ENCODE data around the gene INCA1.

INCA1 gene

DNA sequence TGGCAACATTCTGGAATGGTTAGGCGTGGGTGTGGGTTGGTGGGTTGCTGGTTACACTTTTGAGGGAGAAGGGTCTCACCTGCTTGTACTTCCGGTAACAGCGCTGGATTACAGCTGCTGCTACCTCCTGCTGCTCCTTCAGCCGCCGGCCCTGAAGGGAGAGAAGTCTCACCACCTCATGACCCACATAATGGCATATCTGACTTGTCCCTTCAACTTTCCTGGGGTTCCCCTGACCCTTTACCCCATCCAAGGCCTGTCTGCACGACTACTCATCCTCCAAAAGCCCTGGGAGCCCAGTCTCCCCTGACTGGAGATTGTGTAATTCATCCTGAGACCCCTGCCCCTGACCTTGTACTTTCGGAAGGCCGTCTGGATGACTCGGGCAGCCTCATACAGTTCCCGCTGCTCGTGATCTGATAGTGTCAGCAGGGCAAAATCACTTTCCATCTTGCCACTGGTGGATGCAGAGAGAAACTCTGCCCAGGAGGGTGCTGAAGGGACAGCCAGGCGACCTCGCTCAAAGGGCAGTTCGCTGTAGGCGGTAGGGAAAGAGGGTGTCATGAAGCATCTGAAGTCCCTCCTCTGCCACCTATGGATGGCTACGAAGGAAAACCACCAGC lies 27.7 kb downstream of the INCA1 start:
- DNase-seq = no peak

DNA sequence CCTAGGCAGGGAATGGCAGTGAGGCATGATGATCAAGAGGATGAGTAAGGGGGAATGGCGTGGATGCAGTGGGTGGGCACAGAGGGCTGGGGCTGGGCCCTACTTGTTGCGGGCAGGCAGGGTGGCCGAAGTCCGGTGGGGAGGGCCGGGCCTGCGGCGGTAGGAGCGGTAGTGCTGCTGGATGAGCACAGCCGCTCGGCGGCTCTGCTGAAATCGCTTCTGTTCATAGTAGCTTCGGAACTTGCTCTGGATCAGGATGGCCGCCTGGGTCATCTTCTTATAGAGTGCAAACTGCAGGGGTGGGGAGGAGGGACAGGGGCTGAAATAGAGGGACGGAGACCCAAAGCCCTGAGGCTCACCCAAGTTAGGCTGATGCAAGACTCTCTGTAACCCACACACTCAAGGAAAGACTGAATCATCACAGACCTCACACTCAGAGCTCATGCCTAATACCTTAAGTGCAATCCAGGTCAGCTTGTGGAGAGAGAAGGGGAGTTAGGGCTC lies 28.2 kb downstream of the INCA1 start:
- no peak for DNase-seq

DNA sequence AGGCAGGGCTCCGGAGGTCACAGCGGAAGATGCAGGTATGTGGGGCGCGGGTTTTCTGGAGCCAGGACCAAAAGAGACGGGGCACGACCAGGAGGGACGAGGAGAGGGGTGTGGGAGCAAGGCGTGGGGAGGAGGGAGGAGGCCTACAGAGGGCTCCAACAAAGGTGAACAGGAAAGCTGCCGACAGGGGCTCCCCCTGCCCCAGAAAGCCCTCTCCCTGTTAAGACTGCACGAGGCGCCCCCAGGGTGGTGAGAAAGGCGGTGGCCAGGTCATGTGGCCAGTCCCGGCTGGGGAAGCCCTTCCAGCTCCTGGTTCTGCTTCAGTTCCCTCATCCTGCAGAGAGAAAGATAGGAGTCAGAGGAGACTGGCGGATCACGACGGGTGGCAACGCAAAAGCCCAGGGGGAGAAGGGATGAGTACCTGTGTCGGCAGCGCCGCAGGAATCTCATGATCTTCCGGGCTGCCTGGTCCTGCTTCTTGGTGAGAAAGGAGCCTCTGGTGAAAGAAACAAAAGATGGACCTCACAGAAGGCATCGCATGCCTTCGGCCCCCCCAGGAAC lies 28.8 kb downstream of the INCA1 start:
- no peak for DNase-seq

DNA sequence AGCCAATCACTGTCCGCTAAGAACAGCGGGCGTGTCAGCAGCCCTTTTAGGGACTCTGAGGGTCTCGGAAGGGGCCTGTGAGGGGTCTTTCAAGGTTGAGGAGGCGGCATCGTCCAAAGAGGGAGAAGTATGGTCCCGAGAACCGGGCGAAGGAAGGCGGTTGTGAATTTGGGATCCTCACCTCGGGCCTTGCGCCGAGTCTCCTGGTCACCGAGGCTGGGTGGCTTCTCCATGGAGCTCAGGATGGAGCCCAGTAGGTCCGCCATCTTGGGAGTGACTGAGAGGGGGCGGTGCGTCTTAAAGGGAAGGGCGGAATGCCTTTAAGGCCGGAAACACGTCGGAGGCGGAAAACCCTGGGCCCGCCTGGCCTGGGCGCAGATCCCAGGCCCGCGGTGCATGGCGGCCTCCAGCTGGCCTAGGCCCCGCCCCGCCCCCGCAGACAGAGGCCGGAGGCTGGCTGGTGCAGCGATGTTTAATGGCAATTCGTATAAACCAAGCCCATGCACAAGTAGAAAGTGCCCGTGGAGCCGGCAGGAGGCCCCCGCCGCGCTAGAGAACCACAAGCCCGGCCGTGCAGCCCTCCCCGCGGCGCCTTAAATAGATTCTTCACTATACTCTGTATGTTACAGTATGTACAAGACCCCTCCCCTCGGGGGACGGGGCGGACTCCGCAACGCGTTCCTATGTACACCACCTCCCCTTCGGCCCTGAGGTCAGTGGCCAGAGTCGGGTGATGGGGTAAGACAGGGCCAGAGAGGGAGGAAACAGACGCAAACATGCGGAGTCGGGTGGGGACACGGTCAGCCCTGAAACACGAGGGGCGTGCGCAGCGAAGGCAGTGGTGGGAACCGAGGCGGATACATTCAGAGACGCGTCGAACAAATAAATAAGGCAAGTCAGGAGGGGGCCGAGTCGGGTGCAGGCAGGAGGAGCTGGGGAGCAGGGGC lies 29.5 kb downstream of the INCA1 start, which contains the start of gene SPAG7:
SPAG7 (minus strand) TSS at position 279 of the 947 bp plus-strand sequence; CDS start at position 266, 13 bp downstream.
- DNase-seq = peak; percentile 94 to 96

DNA sequence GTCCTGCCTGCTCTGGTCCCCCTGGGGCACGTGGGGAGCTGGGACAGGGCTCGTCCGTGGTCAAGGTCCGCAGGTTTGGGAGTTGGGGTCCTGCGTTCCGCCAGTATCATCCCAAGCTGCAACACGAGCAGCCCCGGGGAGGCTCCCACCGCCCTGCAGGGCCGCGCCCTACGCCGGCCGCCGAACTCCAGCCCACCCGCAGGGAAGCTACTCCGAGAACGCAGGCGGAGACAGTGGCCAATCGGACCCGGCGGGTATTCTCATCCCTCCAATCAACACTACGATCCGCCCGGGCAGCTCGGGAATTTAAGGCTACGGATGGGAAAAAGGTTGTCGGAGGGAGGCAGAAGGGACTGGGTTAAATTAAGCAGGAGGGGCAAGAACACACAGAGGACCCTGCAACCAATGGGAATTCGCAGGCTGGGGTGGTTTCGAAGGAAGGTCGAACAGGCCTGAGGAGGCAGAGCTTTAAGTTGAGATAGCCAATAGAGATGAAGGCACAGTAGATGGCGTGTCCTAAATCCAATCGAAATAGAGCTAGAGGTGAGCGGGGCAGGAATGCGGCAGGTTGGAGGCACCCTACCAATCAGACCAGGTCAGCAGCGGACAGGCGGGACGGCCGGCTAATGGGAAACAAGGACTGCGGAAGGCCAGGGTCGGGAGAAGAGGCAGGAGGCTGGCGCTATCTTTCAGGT lies 30.3 kb downstream of the INCA1 start:
- DNase-seq = peak; percentile 99

DNA sequence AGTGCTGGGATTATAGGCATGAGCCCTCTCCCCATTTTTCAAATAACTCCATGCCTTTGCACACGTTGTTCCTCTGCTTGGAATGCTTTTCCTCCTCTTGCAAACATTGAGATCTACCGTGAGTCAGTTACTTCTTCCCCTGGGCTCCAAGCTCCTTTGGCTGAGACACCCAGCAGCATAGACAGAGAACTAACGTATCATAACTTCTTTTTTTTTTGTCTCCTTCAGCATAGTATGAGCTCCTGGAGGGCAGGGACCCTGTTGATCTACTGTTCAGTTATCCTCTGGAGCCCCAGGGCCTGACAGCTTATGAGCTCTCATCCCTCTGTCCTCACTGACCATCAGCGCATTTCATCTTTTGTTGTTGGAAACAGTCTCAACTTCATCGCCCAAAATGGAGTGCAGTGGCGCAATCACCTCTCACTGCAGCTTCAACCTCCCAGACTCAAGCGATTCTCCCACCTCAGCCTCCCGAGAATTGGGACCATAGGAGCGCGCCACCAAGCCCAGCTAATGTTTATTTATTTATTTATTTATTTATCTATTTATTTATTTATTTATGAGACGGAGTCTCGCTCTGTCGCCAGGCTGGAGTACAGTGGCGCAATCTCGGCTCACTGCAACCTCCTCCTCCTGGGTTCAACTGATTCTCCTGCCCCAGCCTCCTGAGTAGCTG lies 31.9 kb downstream of the INCA1 start:
- DNase-seq = no peak

DNA sequence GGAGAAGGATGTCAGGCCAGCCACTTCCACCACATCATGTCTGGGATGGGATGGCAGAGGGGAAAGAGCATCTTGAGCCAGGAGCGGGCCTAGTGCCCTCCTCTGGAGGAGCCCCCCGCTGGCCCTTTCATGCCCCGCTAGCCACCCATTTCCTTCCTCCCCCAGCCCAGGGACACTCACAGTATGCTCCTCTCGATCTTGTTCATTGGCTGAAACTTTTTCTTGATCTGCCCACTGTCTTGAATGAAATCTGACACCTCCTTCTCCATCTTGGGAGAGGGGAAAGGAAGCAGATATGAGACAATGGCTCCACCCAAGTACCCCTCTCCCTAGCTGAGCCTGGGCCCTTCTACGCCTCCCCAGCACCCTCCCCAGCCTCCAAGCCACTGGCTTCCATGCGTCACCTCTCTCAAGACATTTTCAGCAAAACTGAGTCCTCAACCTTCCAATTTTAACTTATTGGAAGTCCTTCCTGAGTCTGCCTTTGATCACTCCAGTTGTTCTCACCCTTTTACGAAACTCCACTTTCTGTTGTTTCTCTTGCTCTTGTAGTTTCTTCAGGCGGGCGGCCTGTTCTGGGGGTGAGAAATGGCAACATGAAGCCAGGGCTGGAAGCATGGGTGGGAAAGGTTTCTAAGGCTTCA lies 36.9 kb downstream of the INCA1 start:
- no peak for DNase-seq

DNA sequence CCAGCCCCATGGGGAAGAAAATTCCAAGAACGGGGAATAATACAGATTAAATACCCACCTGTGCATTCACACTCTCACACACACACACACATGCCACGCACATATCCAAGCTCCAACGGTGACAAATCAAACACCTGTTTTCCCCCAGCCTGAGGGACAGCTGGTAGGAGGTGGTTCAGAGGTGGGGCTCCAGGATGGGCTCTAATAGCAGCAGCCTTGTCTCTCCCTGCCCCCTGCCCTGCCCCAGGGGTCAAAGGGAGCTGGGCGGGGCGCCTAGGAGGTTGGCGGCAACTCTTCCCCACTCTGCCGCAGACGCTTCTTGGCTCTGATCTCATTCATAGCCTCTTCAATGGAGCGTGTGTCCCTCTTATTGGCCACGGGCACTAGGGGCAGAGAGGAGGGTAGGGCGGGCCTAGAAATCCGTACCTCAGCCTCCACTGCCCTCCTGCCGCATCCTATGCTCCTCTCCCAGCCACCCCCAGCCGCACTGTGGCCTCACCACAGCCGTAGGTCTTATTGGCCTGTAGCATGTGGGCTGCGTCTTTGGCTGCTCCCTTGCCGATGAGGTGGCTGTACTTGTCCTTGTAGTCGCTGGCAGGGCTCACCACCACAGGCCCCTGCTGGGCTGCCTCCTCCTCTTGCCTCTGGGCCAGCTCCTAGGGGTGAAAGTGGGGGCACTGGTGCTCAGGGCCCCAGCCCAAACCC lies 37.9 kb downstream of the INCA1 start:
- DNase-seq = no peak

DNA sequence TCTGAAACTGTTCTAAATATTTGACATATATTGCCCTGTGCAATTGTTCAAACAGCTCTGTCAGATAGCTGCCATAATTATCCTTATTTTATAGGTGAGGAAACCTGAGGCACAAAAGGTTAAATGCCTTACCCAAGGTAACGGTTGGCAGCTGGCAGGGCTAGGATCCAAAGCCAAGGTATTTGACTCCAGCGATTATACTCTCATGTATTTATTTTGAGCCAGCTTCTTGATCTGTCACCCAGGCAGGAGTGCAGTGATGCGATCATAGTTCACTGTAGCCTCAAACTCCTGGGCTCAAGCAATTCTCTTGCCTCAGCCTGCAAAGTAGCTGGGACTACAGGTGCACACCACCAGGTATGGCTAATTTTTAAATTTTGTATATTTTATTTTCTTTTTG lies 39.2 kb downstream of the INCA1 start:
- no peak for DNase-seq

DNA sequence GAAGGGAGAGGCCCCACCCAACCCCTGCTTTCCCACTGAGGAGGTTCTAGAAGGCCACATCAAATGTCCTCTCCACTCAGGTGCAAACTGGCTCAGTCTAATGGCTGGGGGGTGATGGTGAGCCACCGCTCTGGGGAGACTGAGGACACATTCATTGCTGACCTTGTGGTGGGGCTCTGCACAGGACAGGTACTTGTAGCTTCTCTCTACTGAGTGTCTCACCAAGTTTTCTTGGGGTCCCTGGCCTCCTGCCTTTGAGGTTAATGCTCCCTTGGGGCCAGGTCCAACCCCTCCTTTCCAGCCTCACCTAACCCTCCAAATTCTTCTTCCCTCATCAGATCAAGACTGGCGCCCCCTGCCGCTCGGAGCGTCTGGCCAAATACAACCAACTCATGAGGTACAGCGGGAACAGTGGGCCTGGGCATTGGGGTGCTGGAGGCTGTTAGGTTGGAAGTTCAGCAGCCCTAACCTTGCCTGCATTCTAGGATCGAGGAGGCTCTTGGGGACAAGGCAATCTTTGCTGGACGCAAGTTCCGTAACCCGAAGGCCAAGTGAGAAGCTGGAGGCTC lies 40.7 kb downstream of the INCA1 start:
- peak; percentile 34 to 56 for DNase-seq

DNA sequence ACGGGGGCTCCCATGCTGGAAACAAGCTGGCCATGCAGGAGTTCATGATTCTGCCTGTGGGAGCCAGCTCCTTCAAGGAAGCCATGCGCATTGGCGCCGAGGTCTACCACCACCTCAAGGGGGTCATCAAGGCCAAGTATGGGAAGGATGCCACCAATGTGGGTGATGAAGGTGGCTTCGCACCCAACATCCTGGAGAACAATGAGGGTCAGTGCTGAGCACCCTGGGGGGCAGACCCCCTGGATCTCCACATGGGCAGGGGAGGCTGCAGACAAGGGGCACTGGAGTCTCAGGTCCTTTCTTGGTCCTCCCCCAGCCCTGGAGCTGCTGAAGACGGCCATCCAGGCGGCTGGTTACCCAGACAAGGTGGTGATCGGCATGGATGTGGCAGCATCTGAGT lies 42.2 kb downstream of the INCA1 start:
- no peak for DNase-seq

DNA sequence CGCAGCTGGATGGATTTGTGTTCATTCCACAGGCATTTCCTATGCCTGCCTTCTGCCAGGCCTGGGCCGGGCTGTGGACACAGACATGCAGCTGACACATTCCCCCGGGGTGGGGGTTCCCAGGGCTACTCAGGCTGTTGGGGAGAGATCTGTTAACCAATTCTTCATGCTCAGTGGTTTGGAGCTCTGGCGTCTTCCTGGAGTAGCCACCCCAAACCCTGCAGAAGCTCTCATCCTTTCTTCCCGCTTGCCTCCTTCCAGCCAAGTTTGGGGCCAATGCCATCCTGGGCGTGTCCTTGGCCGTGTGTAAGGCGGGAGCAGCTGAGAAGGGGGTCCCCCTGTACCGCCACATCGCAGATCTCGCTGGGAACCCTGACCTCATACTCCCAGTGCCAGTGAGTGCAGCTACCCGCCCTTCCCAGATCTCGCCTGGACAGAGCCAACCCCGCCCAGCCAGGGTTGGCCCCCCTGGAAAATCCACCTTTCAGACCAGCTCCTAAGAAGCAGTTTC lies 43.8 kb downstream of the INCA1 start:
- no peak for DNase-seq

DNA sequence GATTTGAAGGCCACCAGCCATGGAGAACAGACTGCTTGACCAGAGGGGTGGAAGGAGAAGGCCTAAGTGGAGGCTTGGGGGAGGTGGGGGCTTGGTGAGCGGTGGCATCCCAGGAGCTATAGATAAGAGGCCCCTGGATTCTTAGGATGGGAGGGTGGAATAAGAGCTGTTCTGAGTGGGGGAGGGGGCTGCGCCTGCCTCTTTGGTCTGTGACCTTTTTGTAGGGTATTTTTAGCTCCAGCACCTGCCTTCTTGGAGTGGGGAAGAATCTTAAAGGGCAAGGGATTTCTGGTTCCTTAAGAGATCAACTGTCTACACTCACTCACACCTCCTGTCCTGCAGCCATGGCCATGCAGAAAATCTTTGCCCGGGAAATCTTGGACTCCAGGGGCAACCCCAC lies 45.8 kb downstream of the INCA1 start:
- no peak for DNase-seq

DNA sequence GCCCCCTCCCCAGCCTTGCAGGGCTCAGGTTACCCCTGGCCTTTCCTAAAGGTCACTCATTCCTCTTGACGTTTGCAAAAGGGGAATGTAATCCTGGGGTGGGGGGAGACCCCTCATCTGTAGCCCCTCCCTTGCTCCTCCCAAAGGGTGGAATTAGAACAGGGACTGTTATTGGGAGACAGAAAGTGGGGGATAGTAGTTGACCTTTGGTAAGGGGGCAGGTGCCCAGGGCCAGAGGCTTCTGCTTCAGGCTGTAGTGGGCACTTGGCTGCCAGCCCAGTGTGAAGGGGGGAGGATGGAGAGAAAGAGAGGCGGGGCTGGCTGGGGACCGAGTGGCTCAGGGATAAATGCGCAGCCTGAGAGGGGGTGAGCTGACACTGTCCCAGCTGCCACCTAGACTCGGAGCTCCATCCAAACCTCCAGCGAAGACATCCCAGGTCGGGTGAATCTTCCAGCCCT lies 46.5 kb downstream of the INCA1 start, which contains the start of gene ENO3:
ENO3 (plus strand) TSS at position 374 of the 459 bp plus-strand sequence. CDS start 711 bp downstream, outside the sequence.
- no peak for DNase-seq

DNA sequence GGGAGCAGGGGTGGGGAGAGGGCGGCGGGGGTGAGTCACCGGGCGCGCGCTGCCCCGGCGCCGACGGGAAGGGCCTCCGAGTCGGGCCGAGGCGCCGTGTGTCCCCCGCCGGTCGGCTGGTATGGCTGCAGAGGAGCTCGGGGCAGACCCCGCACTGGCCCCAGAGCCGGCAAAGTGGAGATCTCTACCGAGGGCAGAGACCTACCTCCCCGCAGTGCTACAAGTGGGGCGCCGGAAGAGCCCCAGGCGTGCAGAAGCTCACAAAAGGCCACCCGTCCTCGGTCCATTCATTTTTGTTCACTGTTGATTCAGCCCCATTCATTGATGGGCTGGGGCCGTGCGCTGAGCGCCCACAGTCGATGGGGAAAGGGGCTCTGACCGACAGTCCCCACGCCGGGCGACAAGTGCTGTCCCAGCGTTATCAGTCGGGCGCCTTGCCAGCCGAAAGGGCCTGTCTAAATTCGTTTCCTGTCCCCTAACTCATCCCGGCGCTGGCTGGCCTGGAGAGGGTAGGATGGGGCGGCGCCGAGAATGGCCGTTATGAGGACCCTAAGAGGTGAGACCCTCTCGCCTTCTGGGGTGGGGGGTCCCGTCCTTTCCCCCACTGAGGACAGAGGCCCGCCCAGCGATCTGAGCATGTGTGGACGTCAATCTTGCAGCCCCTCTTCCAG lies 47.1 kb downstream of the INCA1 start:
- peak in 1 of 2 donors; percentile 37 for DNase-seq

DNA sequence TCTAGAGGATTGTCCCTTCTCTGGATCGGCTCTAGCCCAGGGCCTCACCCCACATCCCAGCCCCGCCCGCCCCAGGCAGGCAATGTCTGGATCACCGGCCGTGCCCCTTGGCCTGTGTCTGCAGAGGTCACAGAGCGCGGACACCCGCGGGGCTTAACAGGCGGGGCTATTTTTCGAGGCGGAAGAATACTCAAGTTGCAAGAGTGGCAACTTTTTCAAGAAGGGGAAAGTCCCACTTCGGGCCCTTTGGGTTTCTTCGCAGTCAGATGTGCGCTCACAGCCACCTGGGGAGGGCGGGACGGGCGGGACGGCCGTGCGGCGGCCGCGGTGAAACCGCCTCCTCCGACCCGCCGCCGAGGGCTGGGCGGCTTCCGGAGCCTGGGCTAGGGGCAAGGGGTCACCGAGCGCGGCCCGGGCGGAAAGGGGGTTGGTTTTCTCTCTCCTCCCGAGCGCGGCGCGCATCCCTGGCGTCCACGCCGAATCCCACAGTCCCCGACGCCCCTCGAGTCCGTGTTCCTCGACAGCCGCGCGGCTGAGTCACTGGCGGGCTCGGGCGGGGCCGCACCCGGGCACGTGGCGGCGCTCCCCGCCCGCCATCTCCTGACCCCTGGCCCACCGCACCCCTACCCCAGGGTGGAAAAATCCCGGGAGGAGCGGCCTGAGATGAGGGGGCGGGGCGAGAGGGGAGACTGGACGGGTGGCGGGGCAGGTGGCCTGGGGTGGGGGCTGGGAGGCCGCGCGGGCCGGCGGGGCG lies 47.8 kb downstream of the INCA1 start:
- peak; percentile 84 to 88 for DNase-seq

DNA sequence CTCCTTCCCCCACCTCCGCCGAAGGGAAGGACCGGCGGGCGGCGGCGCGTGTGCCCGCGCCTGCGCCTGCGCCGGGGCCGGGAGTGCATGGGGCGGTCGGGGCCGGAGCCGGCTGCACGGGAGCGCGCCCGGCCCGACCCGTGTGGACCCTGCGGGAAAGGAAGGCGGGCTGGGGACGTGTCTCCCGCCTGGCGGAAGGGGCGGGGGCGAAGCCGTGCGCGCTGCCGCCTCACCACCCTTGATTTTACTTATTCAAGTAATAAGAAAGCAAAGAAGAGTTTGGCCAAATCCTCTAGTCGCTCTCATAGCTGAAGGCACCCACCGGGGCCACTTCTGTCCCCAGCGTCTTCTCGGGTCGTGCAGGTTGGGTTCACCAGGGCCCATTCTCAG lies 48.4 kb downstream of the INCA1 start:
- DNase-seq = peak; percentile 79 to 82

DNA sequence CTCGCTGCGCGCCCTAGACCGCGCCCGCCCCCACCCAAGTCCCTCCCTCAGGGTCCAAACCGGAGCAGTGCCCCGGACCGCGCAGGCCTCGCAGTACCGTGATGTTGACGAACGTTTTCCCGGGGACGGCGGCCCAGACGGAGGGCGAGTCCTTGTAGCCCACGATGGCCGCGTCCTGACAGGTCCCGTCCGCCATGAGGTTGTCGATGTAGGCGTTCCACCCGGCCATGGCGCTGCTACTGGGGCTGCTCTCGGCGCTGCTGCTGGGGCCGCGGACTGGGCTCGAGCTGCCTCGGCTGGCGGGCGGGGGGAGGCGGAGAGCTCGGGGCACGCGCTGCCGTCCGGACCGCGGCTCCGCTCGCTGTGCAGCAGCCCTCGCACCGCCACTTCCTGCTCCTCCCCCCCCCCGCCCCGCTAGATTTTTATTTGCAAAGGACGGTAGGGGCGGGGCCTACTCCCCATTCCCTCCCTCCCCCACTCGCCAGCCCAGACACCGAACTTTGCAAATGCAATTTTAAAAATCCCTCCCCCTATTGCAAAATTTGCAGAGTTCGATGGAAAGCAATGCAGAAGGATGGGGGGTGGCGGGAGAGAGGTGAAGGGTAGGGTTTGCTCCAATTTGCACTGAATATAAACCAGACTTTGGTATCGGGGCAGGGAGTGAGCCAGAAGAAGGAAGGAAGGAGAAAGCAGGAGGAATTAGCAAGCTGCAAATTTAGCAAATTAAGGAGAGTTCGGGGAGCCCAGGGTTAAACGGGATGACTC lies 49.0 kb downstream of the INCA1 start, which contains the start of gene PFN1:
PFN1 (minus strand) TSS at position 365 of the 765 bp plus-strand sequence; CDS start at position 229, 136 bp downstream.
- DNase-seq = peak; percentile 92 to 95
